ENCODE results near the gene PTK6.
"Not testable (repeated sequence)": the region's sequence is repeated elsewhere in the genome, so short reads cannot be mapped to it uniquely, and the experiment has no call there.

Gene PTK6

DNA sequence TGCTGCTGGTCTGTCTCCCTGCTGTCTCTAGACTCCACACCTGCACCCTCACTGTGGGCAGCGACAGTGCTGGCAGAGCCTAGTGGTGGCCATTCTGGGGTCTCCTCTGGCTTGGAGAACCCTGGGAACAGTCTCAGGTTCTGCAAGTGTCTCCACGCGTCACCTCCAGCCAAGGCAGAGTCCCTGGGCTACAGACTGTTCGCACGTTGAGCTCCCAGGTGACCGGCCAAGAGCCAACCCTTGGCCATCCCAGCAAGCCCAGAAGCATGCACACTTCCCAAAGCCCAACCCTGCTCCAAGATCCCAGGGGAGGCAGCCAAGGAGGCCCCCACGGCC lies 43.1 kb downstream of the PTK6 start:
- DNase-seq (ENCODE audit: low read depth), result no peak

DNA sequence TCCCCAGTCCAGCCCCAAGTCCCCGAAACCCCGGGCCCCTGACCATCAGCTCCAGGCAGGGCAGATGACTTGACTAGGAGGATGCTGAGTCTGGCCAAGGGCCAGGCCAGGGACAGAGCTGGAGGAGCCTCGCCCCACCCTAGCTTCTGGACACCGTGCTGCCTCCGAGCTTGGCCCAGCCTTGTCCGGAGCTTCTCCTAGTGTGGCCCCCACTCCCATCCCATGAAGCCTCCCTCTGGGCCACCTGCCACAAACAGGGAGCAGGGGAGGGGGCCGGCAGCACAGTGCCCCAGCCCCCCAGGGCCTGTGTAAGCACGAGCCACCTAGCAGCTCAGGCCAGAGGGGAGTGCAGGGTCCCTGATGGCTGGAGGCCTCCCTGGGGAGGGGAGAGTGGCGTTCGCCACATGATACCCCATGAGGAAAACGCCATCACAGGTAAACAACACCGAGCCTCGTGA lies 43.6 kb downstream of the PTK6 start:
- no peak for DNase-seq (ENCODE audit: low read depth)

DNA sequence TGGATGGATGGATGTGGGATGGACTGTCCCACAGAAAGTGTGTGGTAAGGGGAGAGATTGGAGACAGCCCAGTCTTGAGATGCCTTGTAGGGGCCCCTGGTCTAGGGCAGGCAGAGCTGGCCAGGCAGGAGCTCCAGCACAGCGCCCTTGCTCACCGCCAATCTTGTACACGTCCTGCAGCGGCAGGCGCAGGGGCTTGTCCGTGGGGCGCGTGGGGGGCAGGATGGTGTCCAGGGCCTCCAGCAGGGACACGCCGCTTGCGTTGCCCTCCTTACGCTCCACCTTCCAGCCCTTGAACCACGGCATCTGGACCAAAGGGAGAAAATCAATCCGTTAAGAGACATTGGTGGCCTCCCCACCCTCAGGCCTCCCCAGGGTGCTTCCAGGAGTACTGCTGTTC lies 44.2 kb downstream of the PTK6 start:
- DNase-seq (ENCODE audit: low read depth), result no peak

DNA sequence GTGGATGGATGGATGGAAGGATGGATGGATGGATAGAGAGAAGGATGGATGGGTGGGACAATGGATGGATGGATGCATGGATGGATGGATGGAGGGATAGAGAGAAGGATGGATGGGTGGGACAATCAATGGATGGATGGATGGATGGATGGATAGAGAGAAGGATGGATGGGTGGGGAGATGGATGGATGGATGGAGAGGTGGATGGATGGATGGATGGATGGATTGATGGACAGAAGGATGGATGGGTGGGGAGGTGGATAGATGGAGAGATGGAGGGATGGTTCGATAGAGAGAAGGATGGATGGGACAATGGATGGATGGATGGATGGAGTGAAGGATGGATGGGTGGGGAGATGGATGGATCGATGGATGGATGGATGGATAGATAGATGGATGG lies 44.7 kb downstream of the PTK6 start:
- no peak for DNase-seq (ENCODE audit: low read depth)

DNA sequence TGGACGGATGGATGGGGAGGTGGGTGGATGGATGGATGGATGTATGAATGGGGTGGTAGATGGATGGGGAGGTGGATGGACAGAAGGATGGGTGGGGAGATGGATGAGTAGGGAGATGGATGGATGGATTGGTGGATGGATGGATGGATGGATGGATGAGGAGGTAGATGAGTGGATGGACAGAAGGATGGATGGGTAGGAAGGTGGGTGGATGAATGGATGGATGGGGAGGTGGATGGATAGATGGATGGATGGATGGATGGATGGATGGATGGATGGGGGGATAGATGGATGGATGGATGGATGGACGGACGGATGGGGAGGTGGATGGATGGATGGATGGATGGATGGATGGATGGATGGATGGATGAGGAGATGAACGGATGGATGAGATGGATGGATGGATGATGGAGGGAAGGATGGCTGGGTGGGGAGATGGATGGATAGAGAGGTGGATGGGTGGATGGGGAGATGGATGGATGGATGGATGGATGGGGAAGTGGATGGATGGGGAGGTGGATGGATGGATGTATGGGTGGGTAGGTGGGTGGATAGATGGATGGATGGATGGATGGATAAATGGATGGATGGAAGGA lies 45.4 kb downstream of the PTK6 start:
- no peak for DNase-seq (ENCODE audit: low read depth)

DNA sequence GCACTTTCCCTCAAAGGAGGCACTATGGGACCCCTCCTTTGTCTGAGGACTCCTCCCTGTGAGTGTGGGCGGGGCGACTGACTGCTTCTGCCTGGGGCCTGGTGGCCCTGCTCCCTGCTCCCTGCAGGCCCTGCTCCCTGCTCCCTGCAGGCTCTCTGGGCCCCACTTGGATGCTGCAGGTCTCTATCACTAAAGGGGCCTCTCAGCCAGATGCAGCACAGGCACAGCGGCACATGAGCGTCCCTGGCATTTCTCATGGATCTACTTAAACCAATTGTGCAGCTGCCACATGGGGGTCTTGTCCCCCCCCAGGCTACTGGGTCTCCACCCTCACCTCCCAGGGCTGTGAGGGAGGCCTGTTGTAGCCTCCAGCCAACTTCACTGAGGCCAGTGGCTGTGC lies 46.1 kb downstream of the PTK6 start:
- DNase-seq (ENCODE audit: low read depth), result no peak

DNA sequence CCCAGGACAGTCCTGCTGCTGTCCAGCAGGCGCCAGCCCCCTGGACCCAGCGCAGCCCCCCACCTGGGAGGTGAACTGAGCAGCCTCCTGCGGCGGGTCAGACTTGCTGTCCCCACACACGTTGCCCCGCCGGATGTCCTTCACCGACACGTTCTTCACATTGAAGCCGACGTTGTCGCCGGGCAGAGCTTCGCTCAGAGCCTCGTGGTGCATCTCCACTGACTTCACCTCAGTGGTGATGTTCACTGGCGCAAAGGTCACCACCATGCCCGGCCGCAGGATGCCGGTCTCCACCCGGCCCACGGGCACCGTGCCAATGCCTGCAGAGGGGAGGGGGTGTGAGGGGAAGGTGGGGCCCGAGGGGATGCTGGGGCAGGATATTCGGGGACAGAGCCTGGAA lies 46.8 kb downstream of the PTK6 start:
- no peak for DNase-seq (ENCODE audit: low read depth)

DNA sequence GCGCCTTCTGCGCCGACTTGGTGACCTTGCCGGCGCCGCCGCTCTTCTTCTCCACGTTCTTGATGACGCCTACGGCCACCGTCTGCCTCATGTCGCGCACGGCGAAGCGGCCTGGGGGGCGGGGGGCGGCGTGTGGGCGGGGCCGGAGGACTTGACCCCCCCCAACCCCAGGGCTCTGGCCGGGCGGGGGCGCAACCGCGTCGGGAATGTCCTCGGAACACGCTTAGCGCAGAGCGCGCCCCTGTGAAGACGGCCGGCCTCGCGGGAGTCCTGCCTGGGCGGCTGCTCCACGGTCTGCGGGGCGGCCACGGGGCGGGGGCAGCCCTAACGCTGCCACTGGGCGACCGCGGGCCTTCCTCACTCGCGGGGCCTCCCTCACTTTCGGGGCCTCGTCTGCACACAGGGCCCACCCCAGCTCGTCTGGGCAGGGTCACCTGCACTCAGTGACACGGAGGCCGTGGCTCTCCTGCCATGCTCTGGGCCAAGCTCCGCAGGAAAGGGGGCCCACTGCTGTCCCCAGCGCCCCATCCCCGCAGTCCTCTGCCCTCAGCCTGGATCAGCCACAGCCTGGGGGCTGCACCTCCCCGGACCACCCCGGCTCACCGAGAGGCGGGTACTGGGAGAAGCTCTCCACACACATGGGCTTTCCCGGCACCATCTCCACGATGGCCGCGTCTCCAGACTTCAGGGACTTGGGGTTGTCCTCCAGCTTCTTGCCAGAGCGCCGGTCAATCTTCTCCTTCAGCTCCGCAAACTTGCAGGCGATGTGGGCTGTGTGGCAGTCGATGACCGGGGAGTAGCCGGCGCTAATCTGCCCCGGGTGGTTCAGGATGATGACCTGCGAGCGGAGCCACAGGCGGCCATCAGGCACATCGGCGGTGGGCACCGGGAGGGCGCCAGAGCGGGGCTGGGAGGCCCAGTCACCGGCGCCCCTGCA lies 48.6 kb downstream of the PTK6 start:
- no peak for DNase-seq (ENCODE audit: low read depth)

DNA sequence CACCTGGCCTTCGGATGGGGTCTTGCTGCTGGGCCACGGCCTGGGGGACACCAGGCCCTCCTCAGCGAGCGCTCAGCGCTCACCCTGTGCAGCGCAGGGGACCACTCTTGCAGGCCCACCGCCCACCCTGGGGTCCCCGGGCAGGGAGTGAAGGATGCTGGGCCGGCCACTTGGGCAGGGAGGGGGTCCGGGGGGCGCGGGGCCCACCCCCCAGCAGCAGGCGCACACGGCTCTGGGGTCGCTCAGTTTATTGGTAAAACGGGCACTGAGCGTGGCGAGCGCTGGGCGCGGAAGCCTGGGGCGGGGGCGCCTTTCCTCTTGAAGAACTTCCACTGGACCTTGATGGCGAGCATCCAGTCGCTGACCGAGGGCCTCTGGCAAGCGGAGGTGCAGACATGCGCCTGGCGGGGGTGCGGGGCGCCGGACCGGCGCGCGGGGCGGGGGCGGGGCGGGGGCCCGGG lies 49.4 kb downstream of the PTK6 start:
- DNase-seq (ENCODE audit: low read depth), result no peak

DNA sequence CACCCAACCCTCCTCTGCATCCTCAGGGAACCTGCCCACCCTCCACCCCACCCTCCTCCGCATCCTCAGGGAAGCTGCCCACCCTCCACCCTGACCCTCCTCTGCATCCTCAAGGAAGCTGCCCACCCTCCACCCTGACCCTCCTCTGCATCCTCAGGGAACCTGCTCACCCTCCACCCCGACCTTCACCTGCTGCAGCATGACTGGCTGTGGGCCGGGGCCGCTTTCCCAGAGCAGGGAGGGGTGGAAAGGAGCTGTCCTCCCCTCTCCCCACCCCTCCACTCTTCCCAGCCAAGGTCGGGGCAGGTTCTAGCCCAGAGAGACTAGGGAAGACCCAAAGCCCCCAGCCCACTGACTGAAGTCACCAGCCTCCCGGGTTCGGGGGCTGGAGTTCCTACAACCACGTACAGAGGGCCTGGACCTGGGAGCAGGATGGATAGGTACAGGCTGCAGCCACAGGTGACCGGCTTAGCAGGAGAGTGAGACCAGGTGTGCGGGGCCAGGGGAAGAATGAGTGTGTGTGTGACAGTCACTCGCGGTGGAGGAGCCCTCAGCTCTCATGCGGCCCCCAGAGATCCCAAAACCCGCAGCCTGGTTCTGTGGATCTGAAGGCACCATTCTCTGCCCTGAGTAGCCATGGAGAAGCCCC lies 49.9 kb downstream of the PTK6 start:
- DNase-seq (ENCODE audit: low read depth), result no peak

DNA sequence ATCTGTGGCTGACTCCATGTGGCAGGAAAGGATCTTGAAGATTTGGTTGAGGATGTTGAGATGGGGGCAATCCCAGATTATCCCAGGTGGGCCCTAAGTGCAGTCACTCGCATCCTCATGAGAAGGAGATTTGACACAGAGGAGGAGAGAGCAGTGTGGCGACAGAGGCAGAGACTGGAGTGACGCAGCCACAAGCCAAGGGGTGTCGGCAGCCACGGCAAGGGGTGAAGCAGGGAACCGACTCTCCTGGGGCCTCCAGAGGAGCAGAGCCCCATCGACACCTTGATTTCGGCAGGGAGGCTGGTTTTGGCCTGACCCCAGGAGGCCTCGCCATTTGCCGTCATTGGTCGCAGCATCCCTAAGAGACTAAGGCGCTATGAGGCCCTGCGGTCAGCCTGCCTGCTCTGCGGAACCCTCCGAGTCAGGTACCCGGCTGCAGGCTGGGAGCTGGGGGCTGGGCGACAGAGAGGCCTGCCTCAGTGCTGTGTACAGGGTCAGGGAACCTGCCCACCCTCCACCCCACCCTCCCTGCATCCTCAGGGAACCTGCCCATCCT lies 50.8 kb downstream of the PTK6 start:
- DNase-seq (ENCODE audit: low read depth), result no peak

DNA sequence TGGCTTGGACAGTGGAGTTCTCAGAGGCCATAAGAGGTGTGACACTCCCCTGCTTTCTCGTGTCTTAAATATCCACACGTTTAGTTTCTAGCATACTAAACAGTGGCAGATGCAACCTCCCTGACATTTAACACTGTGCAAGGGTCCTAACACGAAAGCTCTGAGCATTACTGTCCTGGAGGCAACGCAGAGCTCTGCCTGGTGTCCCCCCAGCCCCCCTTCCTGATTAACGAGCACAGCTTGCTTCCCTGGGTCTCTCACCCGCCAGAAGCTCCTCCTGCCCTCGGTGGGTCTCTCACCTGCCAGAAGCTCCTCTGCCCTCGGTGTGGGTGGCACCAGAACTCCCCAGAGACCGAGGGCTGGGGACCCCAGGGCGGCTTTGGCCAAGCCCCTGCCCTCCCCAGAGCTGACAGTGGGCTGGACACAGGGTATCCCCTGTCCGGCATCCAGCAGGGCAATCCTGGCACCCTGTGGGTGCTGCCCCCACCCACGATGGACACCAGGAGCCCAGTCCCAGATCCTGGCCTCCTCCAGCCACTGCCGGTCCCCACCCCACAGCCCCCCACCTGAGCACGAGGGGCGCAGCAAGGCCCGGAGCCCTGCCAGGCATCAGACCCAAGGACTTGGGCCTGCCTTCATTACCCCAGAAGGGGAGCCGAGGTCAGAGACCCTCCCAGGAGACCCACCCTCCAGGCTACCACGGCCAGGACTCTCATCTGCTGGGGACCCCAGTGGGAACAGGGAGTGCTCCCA lies 52.3 kb downstream of the PTK6 start:
- no peak for DNase-seq (ENCODE audit: low read depth)

DNA sequence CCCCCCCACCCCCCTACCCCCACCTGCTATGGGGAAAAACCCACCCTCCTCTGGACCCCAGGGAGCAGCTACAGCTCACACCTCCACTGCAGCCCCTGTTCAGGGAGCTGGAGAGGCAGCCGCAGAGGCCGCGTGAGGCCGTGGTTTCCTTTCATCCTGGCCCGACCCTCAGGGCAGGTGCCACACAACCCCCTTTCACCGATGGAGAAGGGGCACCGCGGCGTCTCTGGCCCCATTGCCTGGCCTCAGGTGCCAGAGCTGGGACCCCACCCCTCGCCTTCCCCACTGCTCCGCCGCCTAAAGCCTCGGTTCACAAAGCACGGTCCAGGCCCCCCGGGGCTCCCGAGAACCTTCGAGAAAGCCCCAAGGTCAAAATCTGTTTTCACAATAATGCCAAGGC lies 52.9 kb downstream of the PTK6 start:
- no peak for DNase-seq (ENCODE audit: low read depth)

DNA sequence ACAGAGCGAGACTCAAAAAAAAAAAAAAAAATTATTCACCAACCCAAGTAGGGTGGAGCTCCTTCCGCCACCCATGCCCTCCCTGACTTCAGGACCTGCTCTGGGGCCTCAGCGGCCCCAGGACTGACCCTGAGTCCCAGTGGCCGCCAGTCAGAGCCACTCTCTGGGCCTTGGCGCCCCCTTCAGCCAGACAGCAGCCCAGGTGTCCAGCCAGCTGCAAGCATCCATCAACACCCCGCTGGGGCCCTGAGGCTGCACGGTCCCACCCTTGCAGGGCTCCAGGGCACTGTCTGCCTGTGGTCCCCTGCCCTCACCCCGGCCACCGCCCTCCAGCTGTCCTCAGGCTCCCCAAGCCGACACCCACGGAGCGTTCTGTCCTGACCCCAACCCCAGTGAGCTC lies 53.3 kb downstream of the PTK6 start:
- no peak for DNase-seq (ENCODE audit: low read depth)

DNA sequence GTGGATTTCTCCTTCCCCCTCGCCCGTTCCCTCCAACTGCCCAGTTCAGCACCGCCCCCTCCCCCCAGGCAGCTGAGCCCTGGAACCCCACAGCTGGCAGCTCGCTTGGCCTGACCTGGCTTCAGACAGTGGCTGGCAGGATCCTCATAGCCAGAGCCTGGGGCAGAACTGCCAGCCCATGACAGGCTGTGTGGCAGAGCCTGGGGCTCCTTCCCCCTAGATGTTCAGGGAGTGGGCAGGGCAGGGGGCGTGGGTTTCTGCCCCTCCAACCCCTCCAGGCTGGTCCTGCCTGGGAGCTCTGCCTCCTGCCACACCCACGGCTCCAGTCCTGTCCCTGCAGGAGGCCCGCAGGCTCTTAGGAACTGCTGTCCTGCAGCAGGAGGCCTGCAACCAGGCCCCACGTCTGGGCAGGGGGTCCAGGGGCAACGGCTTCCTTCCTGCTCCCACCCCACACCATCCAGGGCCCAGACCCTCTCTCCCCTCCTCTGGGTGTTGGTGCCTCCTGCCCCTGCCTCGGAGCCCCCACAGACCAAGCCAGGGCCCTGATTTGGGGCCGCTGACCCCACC lies 55.1 kb downstream of the PTK6 start:
- DNase-seq (ENCODE audit: low read depth), result no peak

DNA sequence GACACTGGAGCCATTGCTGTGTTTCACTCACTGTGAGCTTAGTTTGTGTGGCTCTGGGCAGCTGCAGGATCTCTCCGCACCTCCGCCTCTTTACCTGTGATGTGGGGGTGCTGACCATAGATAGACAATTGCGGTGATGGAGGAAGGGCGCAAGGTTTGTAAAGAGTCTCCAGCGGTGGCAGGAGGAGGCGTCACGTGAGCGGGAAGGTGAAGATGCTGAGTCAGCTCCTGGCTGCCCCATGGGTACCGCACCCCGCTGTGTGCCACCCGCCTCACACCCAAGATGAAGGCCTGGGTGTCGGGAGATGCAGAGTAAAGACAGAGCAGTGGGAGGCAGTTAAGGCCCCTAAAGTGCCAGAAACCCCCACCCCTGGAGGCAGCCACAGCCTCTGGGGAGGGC lies 55.7 kb downstream of the PTK6 start:
- DNase-seq (ENCODE audit: low read depth), result no peak

DNA sequence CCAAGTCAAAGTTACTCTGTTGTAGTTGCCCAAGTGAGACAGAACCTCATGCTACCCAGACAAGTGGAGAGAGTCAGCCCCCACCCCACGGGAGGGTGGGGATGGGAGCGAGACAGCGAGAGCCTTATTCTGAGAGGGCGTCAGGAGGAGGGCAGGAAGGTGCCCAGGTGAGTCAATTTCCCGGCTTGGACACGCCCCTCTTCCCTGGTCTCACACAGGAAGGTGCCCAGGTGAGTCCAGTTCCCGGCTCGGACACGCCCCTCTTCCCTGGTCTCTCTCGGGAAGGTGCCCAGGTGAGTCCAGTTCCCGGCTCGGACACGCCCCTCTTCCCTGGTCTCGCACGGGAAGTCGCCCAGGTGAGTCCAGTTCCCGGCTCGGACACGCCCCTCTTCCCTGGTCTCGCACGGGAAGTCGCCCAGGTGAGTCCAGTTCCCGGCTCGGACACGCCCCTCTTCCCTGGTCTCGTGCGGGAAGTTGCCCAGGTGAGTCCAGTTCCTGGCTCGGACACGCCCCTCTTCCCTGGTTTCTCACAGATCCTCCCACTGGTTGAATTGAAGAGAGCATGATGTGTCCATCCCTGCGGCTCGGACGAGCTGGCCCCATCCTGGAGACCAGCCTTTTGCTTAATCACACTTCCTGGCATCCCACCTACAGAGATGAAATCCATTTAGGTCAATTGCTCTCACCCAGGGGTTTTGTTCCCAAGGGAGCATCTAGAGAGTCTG lies 57.3 kb downstream of the PTK6 start:
- not testable (repeated sequence) for DNase-seq (ENCODE audit: low read depth)

DNA sequence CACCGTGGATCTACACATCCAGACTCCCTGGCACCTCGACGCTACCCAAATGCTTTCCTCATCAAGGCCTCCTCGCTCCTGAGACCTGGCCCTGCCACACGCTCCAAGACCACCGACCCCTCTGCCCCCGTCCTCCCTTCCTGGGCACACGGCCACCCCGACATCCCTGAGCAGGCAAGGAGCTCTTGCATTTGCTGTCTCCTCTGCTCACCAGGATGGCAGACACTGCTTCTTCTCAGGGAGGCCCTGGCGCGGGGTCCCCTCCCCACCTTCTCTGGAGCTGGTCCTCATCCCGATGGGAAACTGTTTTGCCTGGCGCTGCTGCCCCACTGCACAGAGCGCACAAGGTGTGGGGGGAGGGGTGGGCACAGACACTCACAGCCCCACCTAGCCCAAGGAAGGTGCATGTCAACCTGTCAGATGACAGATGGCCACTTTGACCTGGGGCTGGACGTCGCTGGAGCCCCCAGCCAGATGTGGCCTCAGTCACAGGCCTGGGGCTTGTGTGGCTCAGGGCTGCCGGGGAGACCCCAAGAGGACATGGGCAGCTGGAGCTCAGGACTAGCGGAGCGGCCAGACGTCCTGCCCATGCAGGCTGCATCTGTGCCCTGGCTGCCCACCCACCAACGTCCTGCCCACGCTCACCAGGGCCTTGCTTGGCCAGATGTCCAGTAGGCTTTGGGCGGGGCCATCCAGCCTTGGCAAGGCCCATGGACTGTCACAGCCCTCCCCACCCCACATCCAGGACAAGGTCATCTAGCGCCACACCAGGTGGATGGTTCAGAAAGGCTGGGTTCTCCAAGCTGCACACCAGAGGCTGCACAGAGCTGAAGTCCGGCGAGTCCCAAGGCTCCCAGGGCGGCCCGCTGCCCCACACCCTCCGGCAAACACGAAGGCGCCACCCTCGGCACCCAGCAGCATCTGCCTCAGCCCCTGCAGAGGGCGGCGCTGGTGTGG lies 58.6 kb downstream of the PTK6 start:
- no peak for DNase-seq (ENCODE audit: low read depth)

Measured in stimulated activated CD8-positive, alpha-beta memory T cell treated with anti-CD3 and anti-CD28 coated beads, Interleukin-15, amount 100 ng/mL, for 24 hours (primary cell).